SU-DHL-6 (cell line): ENCODE measurements around the gene SLC25A12.

Experiments used
- CTCF ChIP-seq: fragments of 200-600 bp; sonication (generic); IDR thresholded peaks from one replicate; pipeline ENCODE4 v1.5.1; 2017; ENCODE audit warnings: antibody characterized with exemption, mild to moderate bottlenecking, low read length, moderate library complexity; ENCODE audit not compliant: insufficient read depth, poor library complexity, severe bottlenecking
- EZH2phosphoT487 ChIP-seq: fragments of 200-600 bp; sonication (generic), shearing (Covaris generic); conservative IDR thresholded peaks from 2 replicates; pipeline ENCODE4 v1.6.1; 2018; ENCODE audit warnings: mild to moderate bottlenecking, antibody characterized with exemption, low read length, moderate library complexity, mixed read lengths

DNA sequence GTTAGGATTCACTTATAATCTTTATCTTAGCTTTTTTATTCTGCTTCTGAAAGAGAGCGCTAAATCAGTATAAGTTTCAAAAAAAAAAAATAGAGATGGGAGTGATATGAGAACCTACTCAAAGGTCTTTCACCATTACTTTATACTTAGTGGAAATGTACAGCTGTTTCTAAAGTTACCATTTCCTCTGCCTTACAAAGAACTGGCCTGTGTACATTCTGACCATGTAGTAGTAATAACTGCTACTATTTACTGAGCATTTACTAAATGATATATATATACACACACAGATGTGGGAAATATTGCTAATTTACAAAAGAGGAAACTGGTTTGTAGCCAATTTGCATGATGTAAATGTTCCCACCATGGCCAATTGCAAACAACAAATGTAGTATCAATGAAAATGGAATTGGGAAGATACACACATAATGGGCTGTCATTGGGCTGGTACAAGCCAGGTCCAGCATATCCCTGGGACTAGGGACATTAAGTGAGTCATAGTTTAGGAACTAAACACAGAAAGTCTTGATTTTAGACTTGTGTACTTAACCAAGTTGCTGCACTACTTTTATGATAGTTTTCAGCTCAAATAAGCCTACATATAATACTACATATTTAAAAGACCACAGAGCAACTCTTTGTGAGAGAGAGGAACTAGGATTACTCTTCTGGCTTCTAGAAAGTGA, 139.6 kb downstream of the SLC25A12 start:
- TF ChIP-seq EZH2phosphoT487: no peak
- no peak for TF ChIP-seq CTCF
